Activated naive CD4-positive, alpha-beta T cell treated with anti-CD3 and anti-CD28 coated beads, Interleukin-2, amount 50 U/mL, for 24 hours (primary cell): ENCODE measurements around the gene TMEM167B.
"Not testable (repeated sequence)": the region's sequence is repeated elsewhere in the genome, so short reads cannot be mapped to it uniquely, and the experiment has no call there.

Experiments used
- H3K27ac Mint-ChIP-seq: one replicate; pipeline ENCODE4 v1.8.0; 2021; ENCODE audit warnings: mild to moderate bottlenecking, mixed read lengths
- H3K27me3 Mint-ChIP-seq: one replicate; pipeline ENCODE4 v1.8.0; 2021; ENCODE audit warnings: mixed read lengths
- H3K36me3 Mint-ChIP-seq: one replicate; pipeline ENCODE4 v1.8.0; 2021; ENCODE audit warnings: mixed read lengths
- H3K4me1 Mint-ChIP-seq: one replicate; pipeline ENCODE4 v1.8.0; 2021; ENCODE audit warnings: mixed read lengths
- H3K4me3 Mint-ChIP-seq: one replicate; pipeline ENCODE4 v1.8.0; 2021; ENCODE audit warnings: mild to moderate bottlenecking, mixed read lengths
- H3K9me3 Mint-ChIP-seq: one replicate; pipeline ENCODE4 v1.8.0; 2021; ENCODE audit warnings: mixed read lengths

Gene TMEM167B

DNA sequence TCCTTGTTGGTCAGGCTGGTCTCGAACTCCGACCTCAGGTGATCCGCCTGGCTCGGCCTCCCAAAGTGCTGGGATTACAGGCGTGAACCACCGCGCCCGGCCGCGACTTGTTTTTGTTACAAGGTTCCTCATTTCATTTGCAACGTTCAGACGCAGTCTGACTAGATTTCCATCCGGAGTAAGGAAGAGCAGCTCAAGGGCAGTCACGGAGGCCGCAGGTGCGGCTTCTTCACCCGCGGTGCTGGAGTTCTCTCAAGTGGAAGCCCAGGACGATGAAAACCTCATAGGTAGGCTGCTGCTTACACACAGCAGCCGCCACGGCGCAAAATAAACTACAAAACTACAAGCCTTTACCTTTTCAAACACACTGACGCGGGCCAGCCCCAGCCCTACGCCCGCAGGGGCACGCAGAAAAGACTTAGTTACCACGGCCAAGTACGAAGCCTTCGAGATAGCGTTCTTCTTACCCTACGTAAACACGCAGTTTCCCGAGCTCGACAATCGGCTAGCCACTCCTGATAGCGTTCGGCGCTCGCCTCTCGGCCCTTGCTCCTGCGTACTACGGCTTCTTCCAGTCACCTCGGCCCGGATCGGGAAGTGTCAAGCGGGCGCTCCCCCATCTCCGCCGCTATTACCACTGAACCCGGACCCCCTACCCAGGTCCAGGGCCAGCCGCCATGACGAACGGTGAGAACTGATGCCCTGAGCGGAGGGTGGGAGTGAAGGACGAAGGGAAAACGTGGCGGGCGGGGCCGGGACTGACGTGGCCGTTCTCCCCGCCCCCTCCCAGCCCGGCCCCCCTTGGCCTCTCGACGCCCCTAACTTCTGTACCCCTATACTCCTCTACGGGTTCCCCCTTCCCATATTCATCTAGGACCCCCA, at the start of gene TMEM167B:
TSS of gene TMEM167B (plus strand) at position 569 of the 882 bp plus-strand sequence. CDS start at position 678, 109 bp downstream.
- Mint-ChIP-seq H3K27me3 (no peaks in the 10 kb centered on the region), H3K4me3 (peak within 1 kb of the TSS; percentile 92), H3K36me3 (peaks cover 12% of the 10 kb centered on the region), H3K9me3 (no peaks in the 10 kb centered on the region), H3K4me1 (peaks cover 32% of the 10 kb centered on the region), H3K27ac (peak within 1 kb of the TSS; percentile 93)

DNA sequence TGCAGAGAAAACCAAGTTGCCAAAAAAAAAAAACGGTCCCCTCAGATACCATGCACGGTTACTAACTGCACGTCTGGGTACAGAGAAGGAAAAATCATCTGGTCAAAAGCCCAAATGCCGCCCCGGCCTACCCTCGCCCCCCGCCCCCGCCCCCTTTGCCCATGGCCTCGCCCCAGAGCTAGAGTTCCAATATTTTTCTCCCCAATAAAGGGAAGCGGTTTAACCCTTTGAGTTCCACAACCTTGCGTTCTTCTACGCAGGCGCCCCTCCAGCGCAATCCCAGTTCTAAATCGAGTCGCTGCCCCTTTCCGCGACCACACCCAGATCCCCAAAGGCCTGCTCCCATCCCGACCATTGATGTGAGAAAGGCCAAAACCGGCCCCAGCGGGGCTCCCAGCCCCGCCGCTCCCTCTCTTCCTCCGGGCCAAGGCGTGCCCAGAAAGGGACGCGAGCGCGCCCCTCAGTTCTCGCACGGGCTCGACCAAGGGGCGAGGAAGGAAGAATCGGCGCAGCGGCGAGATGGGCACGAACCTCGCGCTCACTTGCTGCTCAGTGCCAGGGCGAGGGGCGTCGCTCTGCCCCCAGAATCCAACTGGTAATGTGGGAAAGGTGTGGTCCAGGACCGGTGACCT, 49.5 kb upstream of the TMEM167B start:
- Mint-ChIP-seq H3K27me3 (no peaks in the 10 kb centered on the region), H3K4me3 (peak overlapping the region; percentile 92), H3K4me1 (peaks cover 13% of the 10 kb centered on the region), H3K36me3 (peaks cover 2% of the 10 kb centered on the region), H3K27ac (peak overlapping the region; percentile 8), H3K9me3 (no peaks in the 10 kb centered on the region)

DNA sequence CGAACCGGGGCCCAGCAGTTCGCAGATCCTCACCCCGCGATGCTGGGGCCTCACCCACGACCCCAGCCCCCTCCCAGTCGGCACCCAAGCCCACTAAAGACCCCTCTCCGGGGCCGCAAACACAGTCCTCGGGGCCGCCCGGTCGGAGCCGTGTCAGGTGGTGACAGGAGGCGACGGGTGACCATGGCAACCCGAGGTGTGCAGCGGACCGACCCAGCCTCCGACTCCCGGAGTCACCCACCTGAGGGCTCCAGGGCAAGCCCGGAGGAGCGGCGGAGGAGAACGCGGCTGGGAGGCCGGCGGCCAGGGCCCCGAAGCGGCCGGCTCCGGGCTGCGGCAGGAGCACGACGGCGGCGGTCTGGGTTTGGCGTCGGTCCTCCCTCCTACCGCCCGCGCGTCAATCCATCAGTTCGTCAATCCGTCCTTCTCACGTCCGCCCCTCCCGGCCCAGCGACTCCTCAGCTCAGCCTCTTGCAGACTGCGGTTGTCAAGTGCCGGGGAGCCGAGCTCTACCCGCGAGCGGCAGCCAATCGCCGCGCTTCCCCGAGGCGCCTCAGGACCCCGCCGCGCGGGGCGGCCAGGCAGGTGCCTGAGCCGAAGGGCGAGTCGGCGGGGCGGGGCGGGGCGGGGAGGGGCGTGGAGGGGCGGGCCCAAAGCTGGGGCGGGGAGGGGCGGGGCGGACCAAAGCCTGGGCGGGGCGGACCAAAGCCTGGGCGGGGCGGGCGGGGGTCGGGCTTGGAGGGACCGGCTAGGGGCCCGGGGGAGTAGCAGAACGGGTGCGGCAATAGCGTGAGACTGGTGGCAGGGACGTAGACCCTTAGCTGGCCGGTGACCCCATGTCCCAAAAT, 48.7 kb upstream of the TMEM167B start, which contains the start of gene WDR47:
TSS of gene WDR47 (minus strand) at position 482 of the 848 bp plus-strand sequence. CDS start 18,590 bp downstream, outside the sequence.
- peak within 1 kb of the TSS; percentile 92 for H3K4me3 Mint-ChIP-seq
- H3K36me3 Mint-ChIP-seq, result no peaks in the 10 kb centered on the region
- no peaks in the 10 kb centered on the region for H3K27me3 Mint-ChIP-seq
- H3K9me3 Mint-ChIP-seq, result no peaks in the 10 kb centered on the region
- peak within 1 kb of the TSS; percentile 95 for H3K27ac Mint-ChIP-seq
- peaks cover 13% of the 10 kb centered on the region for H3K4me1 Mint-ChIP-seq

DNA sequence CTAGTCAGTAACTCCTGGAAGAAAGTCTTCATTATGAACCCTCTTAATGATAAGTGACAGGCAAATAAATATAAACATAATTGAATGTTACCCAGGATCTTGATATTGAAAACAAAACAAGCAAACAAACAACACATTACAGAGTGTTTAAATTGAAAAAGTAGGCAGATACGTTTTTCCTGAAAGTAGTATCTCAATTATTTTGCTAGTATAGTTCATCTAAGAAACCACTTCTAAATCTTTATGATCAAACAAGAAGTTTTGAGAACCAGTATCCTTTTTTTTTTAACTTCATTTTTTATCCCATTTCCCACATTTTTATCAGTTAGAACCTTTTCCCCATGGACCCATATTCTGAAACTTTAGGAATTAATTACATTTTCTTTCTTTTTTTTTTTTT, 45.0 kb upstream of the TMEM167B start:
- Mint-ChIP-seq H3K4me1 (peaks cover 6% of the 10 kb centered on the region), H3K36me3 (no peaks in the 10 kb centered on the region), H3K9me3 (no peaks in the 10 kb centered on the region), H3K27me3 (no peaks in the 10 kb centered on the region), H3K27ac (no peak overlapping the region), H3K4me3 (no peak overlapping the region)

DNA sequence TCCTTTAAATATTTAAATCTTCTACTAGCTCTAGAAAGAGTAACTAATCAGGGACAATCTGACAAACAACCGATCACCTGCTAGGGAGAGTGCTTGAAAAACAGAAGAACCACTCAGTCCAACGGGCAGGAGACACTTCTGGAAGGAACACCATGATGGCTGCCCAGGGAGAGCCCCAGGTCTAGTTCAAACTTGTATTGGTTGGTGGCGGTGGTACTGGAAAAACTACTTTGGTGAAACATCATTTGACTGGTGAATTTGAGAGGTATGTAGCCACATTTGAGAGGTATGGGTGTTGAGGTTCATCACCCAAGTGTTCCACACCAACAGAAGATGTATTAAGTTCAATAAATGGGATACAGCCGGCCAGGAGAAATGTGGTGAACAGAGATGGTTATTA, 43.9 kb upstream of the TMEM167B start:
- no peaks in the 10 kb centered on the region for H3K36me3 Mint-ChIP-seq
- peaks cover 4% of the 10 kb centered on the region for H3K4me1 Mint-ChIP-seq
- H3K27me3 Mint-ChIP-seq, result no peaks in the 10 kb centered on the region
- H3K27ac Mint-ChIP-seq, result no peak overlapping the region
- no peaks in the 10 kb centered on the region for H3K9me3 Mint-ChIP-seq
- no peak overlapping the region for H3K4me3 Mint-ChIP-seq

DNA sequence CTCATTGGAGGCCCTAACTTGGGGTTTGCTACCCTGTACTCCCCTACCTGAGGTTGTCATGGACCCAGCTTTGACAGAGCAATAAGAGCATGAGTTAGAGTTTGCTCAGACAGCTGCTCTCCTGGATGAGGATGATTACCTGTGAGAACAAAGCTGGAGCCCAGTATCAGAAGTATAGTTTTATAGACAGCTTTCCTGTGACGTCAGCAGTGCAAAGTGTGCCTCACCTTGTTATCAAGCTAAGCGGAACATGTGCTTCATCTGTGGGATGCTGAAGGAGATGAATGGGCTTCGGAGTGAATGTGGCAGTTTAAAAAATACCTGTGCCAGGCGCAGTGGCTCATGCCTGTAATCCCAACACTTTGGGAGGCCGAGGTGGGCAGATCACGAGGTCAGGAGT, 43.2 kb upstream of the TMEM167B start:
- H3K4me3 Mint-ChIP-seq, result no peak overlapping the region
- H3K9me3 Mint-ChIP-seq, result no peaks in the 10 kb centered on the region
- no peaks in the 10 kb centered on the region for H3K27me3 Mint-ChIP-seq
- H3K4me1 Mint-ChIP-seq, result peaks cover 4% of the 10 kb centered on the region
- H3K27ac Mint-ChIP-seq, result no peak overlapping the region
- no peaks in the 10 kb centered on the region for H3K36me3 Mint-ChIP-seq

DNA sequence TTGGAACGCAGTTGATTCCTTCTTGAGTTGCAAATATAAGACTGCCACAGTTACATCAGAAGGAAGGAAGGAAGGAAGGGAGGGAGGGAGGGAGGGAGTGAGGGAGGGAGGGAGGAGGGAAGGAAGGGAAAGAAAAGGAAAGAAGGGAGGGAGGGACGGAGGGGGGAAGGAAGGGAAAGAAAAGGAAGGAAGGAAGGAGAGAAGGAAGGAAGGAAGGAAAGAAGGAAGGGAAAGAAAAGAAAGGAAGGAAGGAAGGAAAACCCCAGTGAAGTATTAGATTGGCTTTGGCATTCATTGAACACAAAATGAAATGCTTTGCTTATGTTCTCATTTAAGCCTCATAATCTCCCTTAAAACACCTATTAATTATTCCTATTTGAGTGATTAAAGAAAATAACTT, 42.2 kb upstream of the TMEM167B start:
- Mint-ChIP-seq H3K27ac (no peak overlapping the region), H3K36me3 (no peaks in the 10 kb centered on the region), H3K9me3 (no peaks in the 10 kb centered on the region), H3K27me3 (no peaks in the 10 kb centered on the region), H3K4me1 (no peaks in the 10 kb centered on the region), H3K4me3 (no peak overlapping the region)

DNA sequence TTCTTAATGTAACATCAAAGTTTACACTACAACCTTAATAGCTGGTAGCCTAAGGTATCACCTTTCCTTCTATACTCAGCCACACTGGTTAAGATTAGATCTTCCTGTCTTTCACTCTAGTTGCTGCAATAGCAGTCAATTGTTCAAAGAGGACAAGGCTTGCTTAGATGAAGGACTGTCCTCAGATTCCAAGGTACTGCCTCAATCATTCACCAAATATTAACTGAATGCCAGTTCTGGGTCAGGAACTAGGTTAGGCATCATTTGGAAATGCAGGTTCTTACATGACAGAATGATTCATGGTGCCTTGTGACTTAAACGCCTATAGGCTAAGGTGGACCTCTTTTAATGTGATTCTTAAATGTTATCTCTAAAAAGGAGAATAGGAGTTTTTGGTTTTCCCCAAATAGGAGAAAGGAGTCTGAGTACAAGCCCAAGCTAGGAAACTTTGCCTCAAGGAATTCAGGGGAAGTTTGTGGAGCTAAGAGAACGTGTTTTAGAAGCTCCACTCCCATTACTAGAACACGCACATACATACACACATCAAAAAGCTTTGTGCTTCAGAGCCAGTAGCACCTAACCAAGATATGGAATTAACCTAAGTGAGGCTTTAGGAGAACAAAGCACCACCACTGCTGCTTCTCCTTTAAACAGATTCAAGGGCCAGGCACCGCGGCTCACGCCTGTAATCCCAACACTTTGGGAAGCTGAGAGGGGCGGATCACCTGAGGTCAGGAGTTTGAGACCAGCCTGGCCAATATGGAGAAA, 40.2 kb upstream of the TMEM167B start:
- Mint-ChIP-seq H3K27ac (no peak overlapping the region), H3K9me3 (no peaks in the 10 kb centered on the region), H3K4me1 (no peaks in the 10 kb centered on the region), H3K27me3 (no peaks in the 10 kb centered on the region), H3K36me3 (no peaks in the 10 kb centered on the region), H3K4me3 (no peak overlapping the region)

DNA sequence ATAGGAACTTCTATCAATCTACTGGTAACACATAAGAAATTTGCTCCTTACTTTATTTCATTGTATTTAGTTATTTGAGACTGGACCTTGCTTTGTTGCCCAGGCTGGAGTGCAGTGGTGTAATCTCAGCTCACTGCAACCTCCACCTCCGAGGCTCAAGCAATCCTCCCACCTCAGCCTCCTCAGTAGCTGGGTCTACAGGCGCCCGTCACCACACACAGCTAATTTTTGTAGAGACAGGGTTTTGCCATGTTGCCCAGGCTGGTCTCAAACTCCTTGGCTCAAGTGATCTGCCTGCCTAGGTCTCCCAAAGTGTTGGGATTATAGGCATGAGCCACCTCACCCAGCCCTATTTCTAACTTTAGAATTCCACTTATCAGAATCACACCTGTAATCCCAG, 38.4 kb upstream of the TMEM167B start:
- H3K27ac Mint-ChIP-seq, H3K9me3 Mint-ChIP-seq, H3K4me1 Mint-ChIP-seq, H3K4me3 Mint-ChIP-seq, H3K36me3 Mint-ChIP-seq, H3K27me3 Mint-ChIP-seq: not testable (repeated sequence)

DNA sequence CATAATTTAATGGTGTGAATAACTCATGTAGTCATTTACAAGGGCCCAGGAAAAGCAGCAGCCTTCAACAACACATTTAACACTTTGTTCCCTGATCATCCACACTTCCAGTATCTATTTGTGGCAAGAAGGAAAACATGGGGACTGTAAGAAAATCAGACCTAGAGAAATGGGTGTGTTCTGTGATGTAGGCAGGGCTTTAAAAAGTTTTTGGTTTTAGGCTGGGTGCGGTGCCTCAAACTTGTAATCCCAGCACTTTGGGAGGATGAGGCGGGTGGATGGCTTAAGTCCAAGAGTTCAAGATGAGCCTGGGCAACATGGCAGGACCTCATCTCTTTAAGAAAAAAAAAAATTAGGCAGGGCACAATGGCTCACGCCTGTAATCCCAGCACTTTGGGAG, 34.5 kb upstream of the TMEM167B start:
- H3K4me1 Mint-ChIP-seq, result no peaks in the 10 kb centered on the region
- no peaks in the 10 kb centered on the region for H3K27me3 Mint-ChIP-seq
- H3K27ac Mint-ChIP-seq, result no peak overlapping the region
- H3K36me3 Mint-ChIP-seq, result no peaks in the 10 kb centered on the region
- no peak overlapping the region for H3K4me3 Mint-ChIP-seq
- no peaks in the 10 kb centered on the region for H3K9me3 Mint-ChIP-seq

DNA sequence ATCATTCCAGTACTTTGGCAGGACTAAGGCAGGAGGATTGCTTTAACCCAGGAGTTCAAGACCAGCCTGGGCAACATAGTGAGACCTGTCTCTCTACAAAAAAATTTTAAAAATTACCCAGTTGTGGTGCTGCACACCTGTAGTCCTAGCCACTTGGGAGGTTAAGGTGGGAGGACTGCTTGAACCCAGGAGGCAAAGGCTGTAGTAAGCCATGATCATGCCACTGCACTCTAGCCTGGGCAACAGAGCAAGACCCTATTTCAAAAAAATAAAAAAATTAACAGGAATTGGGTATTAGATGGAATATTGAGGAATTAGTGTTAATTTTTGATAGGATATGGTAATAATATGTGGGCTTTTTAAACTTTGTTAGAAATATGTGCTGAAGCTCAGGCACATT, 31.5 kb upstream of the TMEM167B start:
- H3K9me3 Mint-ChIP-seq, result no peaks in the 10 kb centered on the region
- H3K4me3 Mint-ChIP-seq, result no peak overlapping the region
- H3K27me3 Mint-ChIP-seq, result no peaks in the 10 kb centered on the region
- H3K4me1 Mint-ChIP-seq, result no peaks in the 10 kb centered on the region
- H3K36me3 Mint-ChIP-seq, result no peaks in the 10 kb centered on the region
- H3K27ac Mint-ChIP-seq, result no peak overlapping the region

DNA sequence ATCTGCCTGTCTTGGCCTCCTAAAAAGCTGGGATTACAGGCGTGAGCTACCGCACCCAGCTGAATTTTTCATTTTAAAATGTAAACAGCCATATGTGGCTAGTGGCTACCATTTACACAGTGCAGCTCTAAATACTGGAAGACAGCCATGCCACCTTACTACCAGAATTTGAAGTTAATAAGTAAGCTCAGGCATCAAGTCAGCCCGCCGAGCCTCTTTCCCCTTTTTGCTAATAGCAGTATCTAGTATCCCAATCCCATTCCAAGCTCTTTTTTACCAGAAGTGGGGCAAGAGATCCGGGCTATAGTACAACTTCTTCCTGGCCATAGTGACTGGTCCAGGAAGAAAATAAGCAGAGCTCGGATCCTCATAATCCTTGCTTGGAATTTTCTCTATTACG, 29.9 kb upstream of the TMEM167B start:
- Mint-ChIP-seq H3K4me1 (no peaks in the 10 kb centered on the region), H3K4me3 (no peak overlapping the region), H3K27ac (no peak overlapping the region), H3K36me3 (peaks cover 5% of the 10 kb centered on the region), H3K9me3 (no peaks in the 10 kb centered on the region), H3K27me3 (no peaks in the 10 kb centered on the region)

DNA sequence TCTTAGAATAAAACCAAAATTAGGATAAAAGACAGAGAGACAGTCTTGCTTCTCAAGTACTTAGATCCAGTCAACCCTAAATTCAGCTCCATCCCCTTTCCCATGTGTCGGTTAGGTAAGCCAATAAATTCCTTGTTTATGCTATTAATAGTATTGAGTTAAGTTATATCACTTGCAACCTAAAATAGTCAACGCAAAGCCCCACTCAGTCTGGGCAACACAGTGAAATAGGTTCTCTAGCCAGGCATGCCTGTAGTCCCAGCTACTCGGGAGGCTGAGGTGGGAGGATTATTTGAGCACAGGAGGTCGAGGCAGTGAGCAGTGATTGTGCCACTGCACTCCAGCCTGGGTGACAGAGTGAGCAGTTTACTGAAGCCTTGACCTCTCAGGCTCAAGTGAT, 29.4 kb upstream of the TMEM167B start:
- no peaks in the 10 kb centered on the region for H3K4me1 Mint-ChIP-seq
- no peaks in the 10 kb centered on the region for H3K9me3 Mint-ChIP-seq
- H3K36me3 Mint-ChIP-seq, result peaks cover 5% of the 10 kb centered on the region
- H3K4me3 Mint-ChIP-seq, result no peak overlapping the region
- no peak overlapping the region for H3K27ac Mint-ChIP-seq
- H3K27me3 Mint-ChIP-seq, result no peaks in the 10 kb centered on the region

DNA sequence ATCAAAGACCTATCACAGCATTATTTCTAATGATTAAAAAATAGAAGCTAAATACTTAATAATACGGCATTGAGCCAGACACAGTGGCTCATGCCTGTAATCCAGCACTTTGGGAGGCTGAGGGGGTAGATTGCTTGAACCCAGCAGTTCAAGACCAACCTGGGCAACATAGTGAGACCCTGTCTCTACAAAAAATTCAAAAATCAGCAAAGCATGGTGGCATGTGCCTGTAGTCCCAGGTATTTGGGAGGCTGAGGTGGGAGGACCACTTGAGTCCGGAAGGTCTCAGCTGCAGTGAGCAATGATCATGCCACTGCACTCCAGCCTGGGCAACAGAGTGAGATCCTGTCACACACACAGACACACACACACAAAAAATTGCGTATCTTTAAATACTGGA, 25.4 kb upstream of the TMEM167B start:
- Mint-ChIP-seq H3K4me1 (no peaks in the 10 kb centered on the region), H3K27ac (no peak overlapping the region), H3K9me3 (no peaks in the 10 kb centered on the region), H3K36me3 (peaks cover 7% of the 10 kb centered on the region), H3K4me3 (no peak overlapping the region), H3K27me3 (no peaks in the 10 kb centered on the region)

DNA sequence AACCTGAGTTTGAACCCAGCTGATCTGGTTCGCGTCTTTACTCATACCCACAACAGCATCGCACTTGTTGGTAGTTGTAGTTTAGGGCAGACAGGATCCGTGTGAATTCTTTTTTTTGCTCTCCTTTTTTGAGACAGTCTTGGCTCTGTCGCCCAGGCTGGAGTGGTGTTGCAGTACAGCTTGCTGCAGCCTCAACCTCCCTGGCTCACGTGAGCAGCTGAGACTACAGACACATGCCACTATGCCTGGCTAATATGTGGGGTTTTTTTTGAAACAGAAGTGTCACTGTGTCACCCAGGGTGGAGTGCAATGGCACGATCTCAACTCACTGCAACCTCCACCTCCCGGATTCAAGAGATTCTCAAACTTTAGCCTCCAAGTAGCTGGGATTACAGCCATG, 22.7 kb upstream of the TMEM167B start:
- Mint-ChIP-seq H3K4me1 (peaks cover 7% of the 10 kb centered on the region), H3K4me3 (no peak overlapping the region), H3K27me3 (no peaks in the 10 kb centered on the region), H3K36me3 (peaks cover 11% of the 10 kb centered on the region), H3K9me3 (no peaks in the 10 kb centered on the region), H3K27ac (no peak overlapping the region)
